ENCODE results near the gene VPS26B. TPM values are rescaled to one million over a fixed set of nuclear protein-coding genes. Genes with fewer than 3 reads are reported as not detected.

Gene VPS26B
- total RNA-seq, 1 donor, result 36.5 TPM

- Histone ChIP-seq H3K9me3 (ENCODE audit: low read depth, low read length) (no peaks in the 10 kb centered on the region), H3K27me3 (ENCODE audit: insufficient read depth, low read length) (no peaks in the 10 kb centered on the region), H3K4me1 (ENCODE audit: insufficient read depth, low read length) (no peaks in the 10 kb centered on the region), H3K4me3 (ENCODE audit: low read length) (no peak overlapping the region)
These were observed 68.9 kb downstream of the VPS26B start for GRCh38 chr11:134293119-134294113.

GRCh38 chr11:134294664-134295063 is 70.2 kb downstream of the VPS26B start:
- H3K4me1 ChIP-seq (ENCODE audit: insufficient read depth, low read length), result no peaks in the 10 kb centered on the region
- no peaks in the 10 kb centered on the region for H3K27me3 ChIP-seq (ENCODE audit: insufficient read depth, low read length)
- H3K4me3 ChIP-seq (ENCODE audit: low read length), result no peak overlapping the region

More at GRCh38 chr11:134294664-134295063, 70.2 kb downstream of the VPS26B start:
- H3K9me3 ChIP-seq (ENCODE audit: low read depth, low read length), result no peaks in the 10 kb centered on the region

Other genes starting within 250 kb of the VPS26B start
- gene JAM3, start 155.6 kb upstream of the VPS26B start, total RNA-seq, result 13.1 TPM
- 17.0 TPM for gene NCAPD3, start 704 bp upstream of the VPS26B start, total RNA-seq
- gene THYN1, start 28.7 kb downstream of the VPS26B start, total RNA-seq, result 22.5 TPM
- 10.0 TPM for gene ACAD8, start 28.9 kb downstream of the VPS26B start, total RNA-seq
- 0.52 TPM for gene GLB1L3, start 51.7 kb downstream of the VPS26B start, total RNA-seq
- 0.42 TPM for gene GLB1L2, start 107.3 kb downstream of the VPS26B start, total RNA-seq
- 0.73 TPM for gene B3GAT1, start 187.6 kb downstream of the VPS26B start, total RNA-seq